Chondrocyte (in vitro differentiated cells): ENCODE data around the gene TIPRL. TPM values are rescaled to one million over a fixed set of nuclear protein-coding genes. Genes with fewer than 3 reads are reported as not detected.

Experiments
- DNase-seq: peaks from one replicate; pipeline ENCODE4 v3.0.0; 2021; ENCODE audit warnings: mixed read lengths, low spot score
- H3K27ac Mint-ChIP-seq: one replicate; pipeline ENCODE4 v1.8.0; 2021; ENCODE audit warnings: mild to moderate bottlenecking, moderate library complexity, mixed read lengths; ENCODE audit not compliant: unreplicated experiment
- H3K27me3 Mint-ChIP-seq: 2 replicates; pipeline ENCODE4 v1.8.0; 2021; ENCODE audit warnings: low read depth, mixed read lengths
- H3K36me3 Mint-ChIP-seq: 2 replicates; pipeline ENCODE4 v1.8.0; 2021; ENCODE audit warnings: low read depth, mixed read lengths
- H3K4me1 Mint-ChIP-seq: 2 replicates; pipeline ENCODE4 v1.8.0; 2021; ENCODE audit warnings: low read depth, mild to moderate bottlenecking, mixed read lengths
- H3K4me3 Mint-ChIP-seq: one replicate; pipeline ENCODE4 v1.8.0; 2021; ENCODE audit warnings: mild to moderate bottlenecking, moderate library complexity, mixed read lengths; ENCODE audit not compliant: unreplicated experiment
- H3K9me3 Mint-ChIP-seq: 2 replicates; pipeline ENCODE4 v1.8.0; 2021; ENCODE audit warnings: low read depth, mixed read lengths
- total RNA-seq: library from RNA; stranded (reverse); gene quantifications from 3 replicates; pipeline ENCODE4 v1.2.1, GENCODE V29; 2021
- TF ChIP-seq, protein P1 (sequence below): fragments of 200-600 bp; sonication (generic); IDR thresholded peaks from 2 replicates; pipeline ENCODE4 v1.5.0; 2021; ENCODE audit warnings: antibody characterized with exemption, mild to moderate bottlenecking, moderate library complexity

The TIPRL gene
- total RNA-seq, 1 donor from 2014 or later: 37.4 TPM

DNA sequence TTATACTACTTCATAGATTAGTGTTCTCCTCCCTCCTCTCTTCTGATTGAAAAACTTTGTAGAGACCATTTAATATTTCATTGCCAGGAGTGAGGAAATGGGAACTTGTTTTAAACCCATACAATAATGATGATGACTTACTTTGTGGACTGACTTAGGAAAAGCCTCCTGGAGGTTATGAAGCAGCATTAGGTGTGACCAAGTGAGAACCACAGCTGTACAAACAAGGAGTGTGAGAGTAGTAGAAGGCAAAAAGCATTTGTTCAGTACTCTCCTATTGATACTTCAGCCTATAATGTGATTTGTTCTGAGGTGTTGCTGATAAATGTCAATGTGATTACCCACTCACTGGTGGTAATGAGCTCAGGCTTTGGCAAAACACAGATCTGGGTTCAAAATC lies 8.4 kb downstream of the TIPRL start:
- Mint-ChIP-seq H3K4me1 (peaks cover 7% of the 10 kb centered on the region), H3K9me3 (no peaks in the 10 kb centered on the region), H3K27me3 (no peaks in the 10 kb centered on the region), H3K27ac (no peak overlapping the region), H3K36me3 (peaks cover 9% of the 10 kb centered on the region), H3K4me3 (no peak overlapping the region)
- TF ChIP-seq, protein P1, sequence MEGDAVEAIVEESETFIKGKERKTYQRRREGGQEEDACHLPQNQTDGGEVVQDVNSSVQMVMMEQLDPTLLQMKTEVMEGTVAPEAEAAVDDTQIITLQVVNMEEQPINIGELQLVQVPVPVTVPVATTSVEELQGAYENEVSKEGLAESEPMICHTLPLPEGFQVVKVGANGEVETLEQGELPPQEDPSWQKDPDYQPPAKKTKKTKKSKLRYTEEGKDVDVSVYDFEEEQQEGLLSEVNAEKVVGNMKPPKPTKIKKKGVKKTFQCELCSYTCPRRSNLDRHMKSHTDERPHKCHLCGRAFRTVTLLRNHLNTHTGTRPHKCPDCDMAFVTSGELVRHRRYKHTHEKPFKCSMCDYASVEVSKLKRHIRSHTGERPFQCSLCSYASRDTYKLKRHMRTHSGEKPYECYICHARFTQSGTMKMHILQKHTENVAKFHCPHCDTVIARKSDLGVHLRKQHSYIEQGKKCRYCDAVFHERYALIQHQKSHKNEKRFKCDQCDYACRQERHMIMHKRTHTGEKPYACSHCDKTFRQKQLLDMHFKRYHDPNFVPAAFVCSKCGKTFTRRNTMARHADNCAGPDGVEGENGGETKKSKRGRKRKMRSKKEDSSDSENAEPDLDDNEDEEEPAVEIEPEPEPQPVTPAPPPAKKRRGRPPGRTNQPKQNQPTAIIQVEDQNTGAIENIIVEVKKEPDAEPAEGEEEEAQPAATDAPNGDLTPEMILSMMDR: no peak
- DNase-seq: no peak

DNA sequence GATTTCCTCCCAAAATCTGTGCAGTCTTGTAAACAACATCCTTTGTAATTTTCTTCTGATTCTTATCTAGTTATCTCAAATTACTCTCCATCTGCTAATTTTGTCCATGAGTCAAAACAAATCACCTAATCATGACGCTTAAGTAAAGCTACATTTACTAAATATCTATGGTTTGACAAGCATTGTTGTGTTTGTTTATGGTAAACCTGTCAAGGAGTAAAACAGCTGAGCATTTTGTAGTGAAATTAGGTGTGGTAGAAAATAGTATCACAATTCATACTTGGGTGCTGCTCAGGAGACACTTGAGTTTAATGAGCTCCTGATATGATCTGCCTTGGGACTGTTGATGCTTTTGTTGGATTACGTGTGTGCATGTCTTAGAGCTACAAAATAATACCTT lies 11.6 kb downstream of the TIPRL start:
- H3K27me3 Mint-ChIP-seq: no peaks in the 10 kb centered on the region
- no peak overlapping the region for H3K27ac Mint-ChIP-seq
- H3K4me1 Mint-ChIP-seq: peaks cover 3% of the 10 kb centered on the region
- peaks cover 21% of the 10 kb centered on the region for H3K36me3 Mint-ChIP-seq
- TF ChIP-seq, protein P1: no peak
- H3K9me3 Mint-ChIP-seq: no peaks in the 10 kb centered on the region
- no peak for DNase-seq
- H3K4me3 Mint-ChIP-seq: no peak overlapping the region

DNA sequence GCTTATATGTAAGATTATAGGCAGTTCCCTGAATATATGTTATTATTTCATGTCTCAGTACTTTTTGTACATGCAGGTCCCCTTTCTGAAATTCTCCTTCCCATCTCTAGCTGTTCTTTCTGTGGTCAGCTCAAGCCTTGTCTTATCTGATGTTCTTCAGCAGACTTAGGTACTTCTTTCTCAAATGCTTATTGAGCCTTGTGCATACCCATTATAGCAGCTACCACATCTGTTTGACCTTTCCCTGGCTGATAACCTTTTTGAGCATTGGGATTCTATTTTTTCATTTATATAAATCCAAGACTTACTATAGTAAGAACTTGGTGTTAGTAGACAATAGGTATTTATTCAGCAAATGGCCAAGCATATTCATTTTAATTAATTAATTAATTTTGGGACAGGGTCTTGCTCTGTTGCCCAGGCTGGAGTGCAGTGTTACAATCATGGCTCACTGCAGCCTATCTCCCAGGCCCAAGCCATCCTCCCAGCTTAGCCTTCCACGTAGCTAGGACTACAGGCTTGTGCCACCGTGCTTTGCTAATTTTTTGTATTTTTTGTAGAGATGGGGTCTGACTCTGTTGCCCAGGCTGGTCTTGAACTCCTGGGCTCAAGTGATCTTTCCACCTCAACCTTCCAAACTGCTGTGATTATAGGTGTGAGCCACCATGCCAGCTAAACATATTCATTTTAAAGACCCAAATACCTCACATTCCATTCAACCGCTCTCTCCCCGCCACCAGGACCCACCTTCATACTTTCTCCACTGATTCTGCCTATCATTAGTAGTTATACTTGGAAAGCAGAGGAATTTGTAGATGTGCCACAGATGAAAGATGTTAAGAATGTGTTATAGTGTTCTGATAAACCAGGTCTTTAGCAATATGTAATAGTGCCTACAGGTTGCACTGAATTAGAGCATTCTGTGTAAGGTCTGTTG lies 16.7 kb downstream of the TIPRL start:
- DNase-seq: no peak
- Mint-ChIP-seq H3K9me3 (no peaks in the 10 kb centered on the region), H3K36me3 (peaks cover 36% of the 10 kb centered on the region), H3K27me3 (no peaks in the 10 kb centered on the region), H3K27ac (no peak overlapping the region), H3K4me1 (peaks cover 13% of the 10 kb centered on the region), H3K4me3 (no peak overlapping the region)
- TF ChIP-seq, protein P1: no peak

DNA sequence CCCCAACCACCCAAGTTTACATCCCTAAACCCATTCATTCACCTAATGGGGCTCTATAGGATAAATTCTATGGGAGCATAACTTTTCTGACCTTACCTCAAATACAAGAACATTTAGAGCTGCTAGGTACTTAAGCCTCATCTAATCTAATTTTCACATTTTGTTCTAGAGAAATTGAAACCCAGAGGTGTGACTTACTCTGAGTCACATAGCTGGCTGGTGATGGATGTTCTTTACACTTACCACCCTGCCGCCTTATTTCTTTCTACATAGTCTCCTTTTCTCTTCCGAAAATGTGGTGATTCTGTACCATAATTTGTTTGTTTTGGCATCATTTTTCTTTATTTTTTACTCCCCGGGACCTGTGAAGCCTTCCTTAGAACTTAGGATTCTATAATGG lies 20.3 kb downstream of the TIPRL start:
- Mint-ChIP-seq H3K9me3 (peaks cover 2% of the 10 kb centered on the region), H3K27ac (no peak overlapping the region), H3K4me3 (no peak overlapping the region), H3K4me1 (peaks cover 10% of the 10 kb centered on the region), H3K27me3 (no peaks in the 10 kb centered on the region), H3K36me3 (peaks cover 31% of the 10 kb centered on the region)
- TF ChIP-seq, protein P1: no peak
- DNase-seq: no peak

DNA sequence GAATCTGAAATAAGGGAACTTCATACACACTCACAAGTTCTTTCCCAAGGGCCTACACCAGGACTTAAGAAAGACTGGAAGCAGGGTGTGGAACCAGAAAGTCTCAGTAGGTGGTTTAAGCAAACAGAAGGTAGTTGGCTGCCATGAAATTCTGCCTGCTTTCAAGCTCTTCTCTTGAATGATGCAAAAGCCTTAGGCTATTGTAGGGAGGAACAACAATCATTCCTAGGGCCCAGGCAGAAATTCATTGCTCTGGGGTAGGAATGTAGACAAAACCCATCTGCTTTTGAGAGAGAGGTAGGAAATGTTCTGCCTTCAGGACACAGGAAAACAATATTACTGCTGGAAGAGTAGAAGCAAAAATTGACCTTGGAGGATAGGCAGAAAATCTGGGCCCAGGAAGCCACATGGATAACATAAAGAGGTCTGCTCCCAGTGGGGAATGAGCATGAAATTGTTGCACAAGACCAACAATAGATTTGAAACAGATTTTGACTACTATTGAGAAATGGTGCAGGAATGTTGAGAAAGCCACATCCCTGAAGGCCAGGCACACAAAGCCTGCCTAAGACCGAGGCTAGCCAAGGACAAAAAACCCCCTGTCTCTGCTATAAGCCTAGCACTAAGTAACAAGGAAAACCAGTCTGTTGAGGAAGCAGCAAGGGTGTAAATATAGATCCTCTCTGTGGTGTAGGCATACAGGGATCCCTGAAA lies 24.3 kb downstream of the TIPRL start:
- no peak for DNase-seq
- Mint-ChIP-seq H3K27ac (no peak overlapping the region), H3K27me3 (no peaks in the 10 kb centered on the region), H3K4me1 (peaks cover 5% of the 10 kb centered on the region), H3K36me3 (peaks cover 30% of the 10 kb centered on the region), H3K9me3 (peaks cover 10% of the 10 kb centered on the region), H3K4me3 (no peak overlapping the region)
- TF ChIP-seq, protein P1: no peak
